OCI-LY1 (cell line): ENCODE data around the gene MAPK11.

Experiments
- H2AFZ ChIP-seq: fragments of 200-600 bp; sonication (generic), shearing (Covaris generic); 2 replicates; pipeline ENCODE4 v1.6.0; 2014; ENCODE audit warnings: antibody characterized with exemption, mild to moderate bottlenecking, low read length
- H3F3A ChIP-seq: fragments of 200-600 bp; sonication (generic), shearing (Covaris generic); 2 replicates; pipeline ENCODE4 v1.6.0; 2014; ENCODE audit warnings: mild to moderate bottlenecking, antibody characterized with exemption, low read length, moderate library complexity; ENCODE audit not compliant: insufficient read depth
- H3K27ac ChIP-seq: fragments of 200-600 bp; sonication (generic); 2 replicates; pipeline ENCODE4 v1.5.1; 2014; ENCODE audit warnings: low read length, mixed run types, mild to moderate bottlenecking, low read depth; ENCODE audit not compliant: poor library complexity, severe bottlenecking
- H3K27me3 ChIP-seq: fragments of 200-600 bp; sonication (generic); 2 replicates; pipeline ENCODE4 v1.6.0; 2014; ENCODE audit warnings: antibody characterized with exemption, mild to moderate bottlenecking, low read length, moderate library complexity; ENCODE audit not compliant: insufficient read depth
- H3K36me3 ChIP-seq: fragments of 200-600 bp; sonication (generic); 2 replicates; pipeline ENCODE4 v1.6.1; 2014; ENCODE audit warnings: mild to moderate bottlenecking, antibody characterized with exemption, low read length, moderate library complexity, mixed read lengths; ENCODE audit not compliant: insufficient read depth
- H3K4me1 ChIP-seq: fragments of 200-600 bp; sonication (generic); 2 replicates; pipeline ENCODE4 v1.5.1; 2014; ENCODE audit warnings: mild to moderate bottlenecking, low read length, moderate library complexity; ENCODE audit not compliant: insufficient read depth, severe bottlenecking
- H3K4me2 ChIP-seq: fragments of 200-600 bp; sonication (generic), shearing (Covaris generic); 2 replicates; pipeline ENCODE4 v1.6.1; 2014; ENCODE audit warnings: low read length
- H3K4me3 ChIP-seq: fragments of 200-600 bp; sonication (generic); 2 replicates; pipeline ENCODE4 v1.5.1; 2014; ENCODE audit warnings: low read length, low read depth, mild to moderate bottlenecking, mixed read lengths; ENCODE audit not compliant: poor library complexity, severe bottlenecking
- H3K79me2 ChIP-seq: fragments of 200-600 bp; shearing (Covaris generic); 2 replicates; pipeline ENCODE4 v1.6.1; 2016; ENCODE audit warnings: mixed run types, low read length, mixed read lengths; ENCODE audit not compliant: insufficient read depth
- H3K9ac ChIP-seq: fragments of 200-600 bp; sonication (generic), shearing (Covaris generic); 2 replicates; pipeline ENCODE4 v1.6.1; 2014; ENCODE audit warnings: mild to moderate bottlenecking, low read length, mixed read lengths
- H3K9me2 ChIP-seq: fragments of 200-600 bp; sonication (generic), shearing (Covaris generic); 2 replicates; pipeline ENCODE4 v1.6.1; 2014; ENCODE audit warnings: low read depth, mild to moderate bottlenecking, low read length, mixed read lengths
- H3K9me3 ChIP-seq: fragments of 200-600 bp; shearing (Covaris generic); 2 replicates; pipeline ENCODE4 v1.6.1; 2014; ENCODE audit warnings: low read length, mixed read lengths
- H4K20me1 ChIP-seq: fragments of 200-600 bp; sonication (generic), shearing (Covaris generic); 2 replicates; pipeline ENCODE4 v1.6.0; 2016; ENCODE audit warnings: mild to moderate bottlenecking, low read length; ENCODE audit not compliant: insufficient read depth
- EZH2 ChIP-seq: fragments of 200-600 bp; sonication (generic), shearing (Covaris generic); IDR thresholded peaks from 2 replicates; pipeline ENCODE4 v1.8.0; 2017; ENCODE audit warnings: borderline replicate concordance, mixed run types, mild to moderate bottlenecking, antibody characterized with exemption, low read length, moderate library complexity, mixed read lengths
- TF ChIP-seq, protein P1 (sequence below): fragments of 200-600 bp; sonication (generic), shearing (Covaris generic); IDR thresholded peaks from 2 replicates; pipeline ENCODE4 v1.5.1; 2017; ENCODE audit warnings: mild to moderate bottlenecking, antibody characterized with exemption, low read length, moderate library complexity, mixed read lengths

The MAPK11 gene

GRCh38 chr22:50215297-50216054 is 54.7 kb downstream of the MAPK11 start:
- Histone ChIP-seq H3K9me2 (no peaks in the 10 kb centered on the region), H3F3A (no peaks in the 10 kb centered on the region), H3K36me3 (peaks cover 97% of the 10 kb centered on the region), H4K20me1 (no peaks in the 10 kb centered on the region), H3K9me3 (no peaks in the 10 kb centered on the region), H3K79me2 (peaks cover 7% of the 10 kb centered on the region), H3K4me3 (no peak overlapping the region), H3K4me1 (no peaks in the 10 kb centered on the region), H3K4me2 (no peak overlapping the region), H2AFZ (no peak overlapping the region), H3K9ac (no peak overlapping the region), H3K27me3 (no peaks in the 10 kb centered on the region), H3K27ac (peak overlapping the region; percentile 26)
- TF ChIP-seq EZH2: no peak
- TF ChIP-seq, protein P1, sequence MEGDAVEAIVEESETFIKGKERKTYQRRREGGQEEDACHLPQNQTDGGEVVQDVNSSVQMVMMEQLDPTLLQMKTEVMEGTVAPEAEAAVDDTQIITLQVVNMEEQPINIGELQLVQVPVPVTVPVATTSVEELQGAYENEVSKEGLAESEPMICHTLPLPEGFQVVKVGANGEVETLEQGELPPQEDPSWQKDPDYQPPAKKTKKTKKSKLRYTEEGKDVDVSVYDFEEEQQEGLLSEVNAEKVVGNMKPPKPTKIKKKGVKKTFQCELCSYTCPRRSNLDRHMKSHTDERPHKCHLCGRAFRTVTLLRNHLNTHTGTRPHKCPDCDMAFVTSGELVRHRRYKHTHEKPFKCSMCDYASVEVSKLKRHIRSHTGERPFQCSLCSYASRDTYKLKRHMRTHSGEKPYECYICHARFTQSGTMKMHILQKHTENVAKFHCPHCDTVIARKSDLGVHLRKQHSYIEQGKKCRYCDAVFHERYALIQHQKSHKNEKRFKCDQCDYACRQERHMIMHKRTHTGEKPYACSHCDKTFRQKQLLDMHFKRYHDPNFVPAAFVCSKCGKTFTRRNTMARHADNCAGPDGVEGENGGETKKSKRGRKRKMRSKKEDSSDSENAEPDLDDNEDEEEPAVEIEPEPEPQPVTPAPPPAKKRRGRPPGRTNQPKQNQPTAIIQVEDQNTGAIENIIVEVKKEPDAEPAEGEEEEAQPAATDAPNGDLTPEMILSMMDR: no peak
